ENCODE measurements around the gene POLR1C. TPM values are rescaled to one million over a fixed set of nuclear protein-coding genes. Genes with fewer than 3 reads are reported as not detected.

Gene POLR1C
- total RNA-seq, 1 experiment from 2014 or later, result 84.6 TPM

DNA sequence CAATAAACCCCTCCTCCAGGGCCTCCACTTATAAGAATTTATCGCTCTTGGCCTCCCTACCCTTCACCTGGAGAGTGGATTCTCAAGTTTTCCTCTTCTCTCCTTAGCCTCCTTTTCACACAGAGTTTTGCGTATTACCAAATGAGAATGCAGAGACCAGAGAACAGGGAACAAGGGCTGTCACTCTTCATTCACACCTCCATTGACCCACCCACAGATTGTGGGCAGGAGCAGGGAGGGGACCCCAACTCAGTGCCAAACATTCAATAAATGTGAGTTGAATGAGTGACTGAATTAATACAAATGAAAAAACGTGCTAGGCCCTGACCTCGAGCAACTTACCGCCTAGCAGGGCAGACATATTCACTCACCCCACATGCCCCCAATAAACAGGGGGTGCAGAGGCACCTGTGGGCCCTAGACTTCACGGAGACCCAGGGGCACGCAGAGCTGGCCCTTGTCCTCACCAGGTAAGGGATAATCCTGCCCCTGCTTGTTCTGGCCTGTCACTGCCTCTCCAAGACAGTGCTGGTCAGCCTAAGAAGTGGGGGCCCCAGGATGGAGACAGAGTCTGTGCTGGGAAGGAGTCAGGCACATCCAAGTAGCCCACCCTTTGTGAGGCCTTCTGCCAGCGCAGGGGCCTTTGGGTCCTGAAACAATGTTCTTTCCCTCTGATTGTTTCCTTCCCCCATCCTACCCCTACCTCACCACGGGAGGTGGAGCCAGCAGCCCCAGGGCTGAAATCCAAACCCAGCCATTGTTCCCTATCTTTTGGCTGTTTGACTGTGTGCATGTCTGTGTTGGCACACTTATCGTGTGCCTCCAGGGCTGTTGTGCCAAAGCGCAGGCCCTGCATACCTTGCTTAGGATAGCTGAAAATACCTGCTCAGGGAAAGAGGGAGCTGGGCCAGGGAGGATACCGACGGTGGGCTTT, 47.9 kb upstream of the POLR1C start:
- H4K20me1 ChIP-seq (ENCODE audit: insufficient read depth), result no peaks in the 10 kb centered on the region
- POLR2A ChIA-PET, result no interaction called here
- CTCF ChIA-PET, result no interaction called here
- ATAC-seq (no peak), DNase-seq (ENCODE audit: low read depth, low spot score) (no peak)
- H3K9ac ChIP-seq (ENCODE audit: low read length), result no peak overlapping the region
- no peak overlapping the region for H3K4me3 ChIP-seq (replicated peaks in 1 of 2; ENCODE audit: low read depth in 1 of 2, low read length in 2 of 2)
- intact Hi-C loops (cut with micrococcal nuclease), result no loop called here
- no peak overlapping the region for H2AFZ ChIP-seq (ENCODE audit: low read depth, low read length, poor library complexity, severe bottlenecking)
- no peaks in the 10 kb centered on the region for H3K36me3 ChIP-seq (ENCODE audit: control insufficient read depth in 1 of 2, insufficient read depth in 2 of 2, low read length in 2 of 2)
- no peaks in the 10 kb centered on the region for H3K9me2 ChIP-seq (ENCODE audit: insufficient read depth)
- peaks cover 18 to 21% of the 10 kb centered on the region in 2 experiments for H3K4me1 ChIP-seq (ENCODE audit: control insufficient read depth in 1 of 2, insufficient read depth in 2 of 2, low read length in 2 of 2)
- BruUV-seq (replicated peaks), result no TSS peak
- no peak overlapping the region for H3K4me2 ChIP-seq (ENCODE audit: low read length)
- RAD21 ChIA-PET (ENCODE audit: low non-redundant PET in 1 of 2, low total read pairs in 2 of 2, uncharacterized antibody in 2 of 2, unreplicated experiment in 2 of 2), result no interaction called here
- no peaks in the 10 kb centered on the region for H3K9me3 ChIP-seq (ENCODE audit: control insufficient read depth in 1 of 2, insufficient read depth in 1 of 2, low read depth in 1 of 2, low read length in 2 of 2)
- H3K27me3 ChIP-seq (ENCODE audit: insufficient read depth, low read length), result no peaks in the 10 kb centered on the region
- no peak overlapping the region for H3K27ac ChIP-seq (ENCODE audit: low read depth, low read length)
- TF ChIP-seq, protein P1, sequence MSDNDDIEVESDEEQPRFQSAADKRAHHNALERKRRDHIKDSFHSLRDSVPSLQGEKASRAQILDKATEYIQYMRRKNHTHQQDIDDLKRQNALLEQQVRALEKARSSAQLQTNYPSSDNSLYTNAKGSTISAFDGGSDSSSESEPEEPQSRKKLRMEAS (IDR thresholded peaks at IDR 0.05), result no peak
- TF ChIP-seq TCF7L2 (IDR thresholded peaks at IDR 0.05; ENCODE audit: borderline replicate concordance, extremely low read depth, insufficient read depth, insufficient read length) (no peak), POLR2A (IDR thresholded peaks at IDR 0.05; ENCODE audit: borderline replicate concordance, extremely low read depth, insufficient read depth, insufficient read length) (no peak), SIN3A (IDR thresholded peaks at IDR 0.05; ENCODE audit: low read depth) (no peak), ZNF274 (IDR thresholded peaks at IDR 0.05; ENCODE audit: low read depth, low read length) (no peak), CBX3 (IDR thresholded peaks at IDR 0.05; ENCODE audit: low read depth) (no peak), POLR2AphosphoS5 (IDR thresholded peaks at IDR 0.05; ENCODE audit: low read depth, low read length) (no peak), SP1 (IDR thresholded peaks at IDR 0.05; ENCODE audit: low read depth) (no peak)
- TF ChIP-seq, protein P2, sequence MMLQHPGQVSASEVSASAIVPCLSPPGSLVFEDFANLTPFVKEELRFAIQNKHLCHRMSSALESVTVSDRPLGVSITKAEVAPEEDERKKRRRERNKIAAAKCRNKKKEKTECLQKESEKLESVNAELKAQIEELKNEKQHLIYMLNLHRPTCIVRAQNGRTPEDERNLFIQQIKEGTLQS (IDR thresholded peaks at IDR 0.05), result no peak
- TF ChIP-seq, protein P3, sequence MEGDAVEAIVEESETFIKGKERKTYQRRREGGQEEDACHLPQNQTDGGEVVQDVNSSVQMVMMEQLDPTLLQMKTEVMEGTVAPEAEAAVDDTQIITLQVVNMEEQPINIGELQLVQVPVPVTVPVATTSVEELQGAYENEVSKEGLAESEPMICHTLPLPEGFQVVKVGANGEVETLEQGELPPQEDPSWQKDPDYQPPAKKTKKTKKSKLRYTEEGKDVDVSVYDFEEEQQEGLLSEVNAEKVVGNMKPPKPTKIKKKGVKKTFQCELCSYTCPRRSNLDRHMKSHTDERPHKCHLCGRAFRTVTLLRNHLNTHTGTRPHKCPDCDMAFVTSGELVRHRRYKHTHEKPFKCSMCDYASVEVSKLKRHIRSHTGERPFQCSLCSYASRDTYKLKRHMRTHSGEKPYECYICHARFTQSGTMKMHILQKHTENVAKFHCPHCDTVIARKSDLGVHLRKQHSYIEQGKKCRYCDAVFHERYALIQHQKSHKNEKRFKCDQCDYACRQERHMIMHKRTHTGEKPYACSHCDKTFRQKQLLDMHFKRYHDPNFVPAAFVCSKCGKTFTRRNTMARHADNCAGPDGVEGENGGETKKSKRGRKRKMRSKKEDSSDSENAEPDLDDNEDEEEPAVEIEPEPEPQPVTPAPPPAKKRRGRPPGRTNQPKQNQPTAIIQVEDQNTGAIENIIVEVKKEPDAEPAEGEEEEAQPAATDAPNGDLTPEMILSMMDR (IDR thresholded peaks at IDR 0.05 in 2 of 3, conservative IDR thresholded peaks at IDR 0.05 in 1 of 3; ENCODE audit: borderline replicate concordance in 1 of 3, insufficient read depth in 1 of 3, low read depth in 2 of 3, low read length in 2 of 3), result no peak
- H3K79me2 ChIP-seq (ENCODE audit: insufficient read depth, low read length), result no peaks in the 10 kb centered on the region

Data from HCT116 (cell line).